Liver (tissue), 9 donors: ENCODE results near the gene LTBP2. TPM values are rescaled to one million over a fixed set of nuclear protein-coding genes. Genes with fewer than 3 reads are reported as not detected.

Source experiments
- DNase-seq: peaks from one replicate; pipeline ENCODE4 v3.0.0-alpha.2; 2017; ENCODE audit warnings: low spot score
- H3K27ac ChIP-seq, 2 donors: one replicate each; pipeline ENCODE4 v1.7.0; 2013; ENCODE audit warnings: inconsistent platforms in 2 of 2, low read length in 2 of 2, control low read depth in 1 of 2, low read depth in 1 of 2, mild to moderate bottlenecking in 1 of 2
- H3K27me3 ChIP-seq, 4 donors: one replicate each; pipeline versions ENCODE4 v1.6.1 to v1.7.0; 2013; ENCODE audit warnings: low read length in 3 of 4, inconsistent platforms in 1 of 4, mild to moderate bottlenecking in 1 of 4, moderate library complexity in 1 of 4; ENCODE audit not compliant: control insufficient read depth in 4 of 4, insufficient read depth in 4 of 4
- H3K36me3 ChIP-seq, 4 donors: one replicate each; pipeline versions ENCODE4 v1.6.1 to v1.7.0; 2013; ENCODE audit warnings: low read length in 3 of 4, mild to moderate bottlenecking in 3 of 4, low read depth in 1 of 4, moderate library complexity in 1 of 4; ENCODE audit not compliant: control insufficient read depth in 4 of 4, insufficient read depth in 3 of 4
- H3K4me1 ChIP-seq, 4 donors: one replicate each; pipeline versions ENCODE4 v1.6.1 to v1.7.0; 2013; ENCODE audit warnings: low read length in 3 of 4, mild to moderate bottlenecking in 3 of 4, moderate library complexity in 1 of 4; ENCODE audit not compliant: control insufficient read depth in 4 of 4, insufficient read depth in 4 of 4
- H3K4me3 ChIP-seq, 3 donors: one replicate each; pipeline versions ENCODE4 v1.6.1 to v1.7.0; 2013; ENCODE audit warnings: low read length in 3 of 3, control low read depth in 1 of 3, low read depth in 1 of 3, mild to moderate bottlenecking in 1 of 3
- H3K9ac ChIP-seq, 2 donors: one replicate each; pipeline ENCODE4 v1.7.0; 2013; ENCODE audit warnings: low read length in 2 of 2, mild to moderate bottlenecking in 2 of 2, moderate library complexity in 2 of 2, control low read depth in 1 of 2, low read depth in 1 of 2
- H3K9me3 ChIP-seq, 4 donors: one replicate each; pipeline versions ENCODE4 v1.6.1 to v1.7.0; 2013; ENCODE audit warnings: low read length in 3 of 4; ENCODE audit not compliant: control insufficient read depth in 4 of 4
- EGR1 ChIP-seq, 2 donors: IDR thresholded peaks; 2 replicates each; pipeline ENCODE4 v1.6.1; 2016 to 2018; ENCODE audit warnings: antibody characterized with exemption in 2 of 2, low read depth in 2 of 2
- FOXA1 ChIP-seq: IDR thresholded peaks from 2 replicates; pipeline ENCODE4 v1.6.1; 2016; ENCODE audit warnings: antibody characterized with exemption
- FOXA2 ChIP-seq: IDR thresholded peaks from 2 replicates; pipeline ENCODE4 v1.6.1; 2016; ENCODE audit warnings: antibody characterized with exemption
- GABPA ChIP-seq, 2 donors: IDR thresholded peaks in 1 of 2; conservative IDR thresholded peaks in 1 of 2; 2 replicates each; pipeline ENCODE4 v1.6.1; 2016; ENCODE audit warnings: antibody characterized with exemption in 2 of 2, mild to moderate bottlenecking in 1 of 2, moderate library complexity in 1 of 2
- HNF4A ChIP-seq, 2 donors: conservative IDR thresholded peaks; 2 replicates each; pipeline ENCODE4 v1.6.1; 2016; ENCODE audit warnings: antibody characterized with exemption in 2 of 2, mild to moderate bottlenecking in 2 of 2
- HNF4G ChIP-seq: IDR thresholded peaks from 2 replicates; pipeline ENCODE4 v1.6.1; 2016; ENCODE audit warnings: antibody characterized with exemption
- JUND ChIP-seq, 2 donors: IDR thresholded peaks; 2 replicates each; pipeline ENCODE4 v1.6.1; 2016; ENCODE audit warnings: antibody characterized with exemption in 2 of 2
- NR2F2 ChIP-seq: IDR thresholded peaks from 2 replicates; pipeline ENCODE4 v1.6.1; 2016; ENCODE audit warnings: antibody characterized with exemption
- RAD21 ChIP-seq, 2 donors: IDR thresholded peaks; 2 replicates each; pipeline ENCODE4 v1.6.1; 2016; ENCODE audit warnings: antibody characterized with exemption in 2 of 2, mild to moderate bottlenecking in 2 of 2
- RXRA ChIP-seq, 2 donors: IDR thresholded peaks; 2 replicates each; pipeline ENCODE4 v1.6.1; 2017 to 2018; ENCODE audit warnings: antibody characterized with exemption in 2 of 2, mild to moderate bottlenecking in 1 of 2
- SP1 ChIP-seq: IDR thresholded peaks from 2 replicates; pipeline ENCODE4 v1.6.1; 2018; ENCODE audit warnings: antibody characterized with exemption, mild to moderate bottlenecking
- TAF1 ChIP-seq: conservative IDR thresholded peaks from 2 replicates; pipeline ENCODE4 v1.6.1; 2016; ENCODE audit warnings: antibody characterized with exemption, mild to moderate bottlenecking
- YY1 ChIP-seq: IDR thresholded peaks from 2 replicates; pipeline ENCODE4 v1.6.1; 2016; ENCODE audit warnings: antibody characterized with exemption, mild to moderate bottlenecking
- WGBS: extraction: QIAGEN DNeasy Blood & Tissue Kit; methylation state at CpG from one replicate; pipeline ENCODE4 v1.1.7; 2013; 5-methylcytosine and 5-hydroxymethylcytosine counted together
- polyA plus RNA-seq, 2 donors: library from polyadenylated mRNA; stranded (reverse) in 1 of 2; unstranded in 1 of 2; fragments of 200-250 nt in 1 of 2; fragments of >200 nt in 1 of 2; fragmentation: Nextera tagmentation in 1 of 2; extraction: Ambion mirVana in 1 of 2; gene quantifications; one replicate each; pipeline versions ENCODE4 v1.2.1 to v1.2.3, GENCODE V29; 2013 to 2015
- total RNA-seq, 2 donors: library from RNA; depleted of rRNA; stranded (reverse); fragments of >200 nt; gene quantifications; one replicate each; pipeline ENCODE4 v1.2.3, GENCODE V29; 2014
- TF ChIP-seq, protein P1 (sequence below): IDR thresholded peaks from 2 replicates; pipeline ENCODE4 v1.6.1; 2016; ENCODE audit warnings: antibody characterized with exemption
- TF ChIP-seq, protein P2 (sequence below): IDR thresholded peaks from 2 replicates; pipeline ENCODE4 v1.6.1; 2016; ENCODE audit warnings: antibody characterized with exemption
- TF ChIP-seq, protein P3 (sequence below): fragments of 150-350 bp; IDR thresholded peaks from 2 replicates; pipeline ENCODE4 v1.5.1; 2017; ENCODE audit warnings: improper control_type of control experiment, low read depth, low read length; ENCODE audit not compliant: missing input control
- TF ChIP-seq, protein P4 (sequence below): IDR thresholded peaks from 2 replicates; pipeline ENCODE4 v1.6.1; 2016; ENCODE audit warnings: antibody characterized with exemption
- TF ChIP-seq, protein P5 (sequence below): IDR thresholded peaks from 2 replicates; pipeline ENCODE4 v1.6.1; 2016; ENCODE audit warnings: antibody characterized with exemption, mild to moderate bottlenecking
- donor health status: healthy.
- donor health status: healthy.
- donor health status: healthy.
- donor health status: healthy.
- donor health status: healthy.

Gene LTBP2
- total and polyA plus RNA-seq, 4 donors: 0.24 to 1.3 (median 0.89) TPM

DNA sequence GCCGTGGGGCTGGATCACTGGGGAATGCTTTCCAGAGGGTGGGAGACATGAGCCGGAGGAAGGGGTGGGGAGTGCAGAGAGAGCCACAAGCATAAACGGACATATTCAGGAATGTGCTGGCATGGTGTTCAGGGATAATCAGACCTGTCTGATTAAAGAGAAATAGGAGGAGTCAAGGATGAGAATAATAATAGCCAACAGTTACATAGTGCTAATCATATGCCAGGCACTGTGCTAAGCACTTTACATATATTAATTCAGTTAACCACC is 43.7 kb downstream of the LTBP2 start:
- H3K27ac ChIP-seq: no peak overlapping the region
- H3K9ac ChIP-seq: no peak overlapping the region
- no peak for DNase-seq
- H3K4me3 ChIP-seq: no peak overlapping the region
- TF ChIP-seq EGR1 (IDR thresholded peaks at IDR 0.05; ENCODE audit: low read depth in 2 of 2) (no peak), FOXA2 (no peak), YY1 (no peak), TAF1 (no peak)
- H3K36me3 ChIP-seq: no peaks in the 10 kb centered on the region
- 79% methylated on average over 3 of the region's 3 CpGs for WGBS
- no peaks in the 10 kb centered on the region for H3K9me3 ChIP-seq
- no peaks in the 10 kb centered on the region for H3K4me1 ChIP-seq
- H3K27me3 ChIP-seq: no peaks in the 10 kb centered on the region

DNA sequence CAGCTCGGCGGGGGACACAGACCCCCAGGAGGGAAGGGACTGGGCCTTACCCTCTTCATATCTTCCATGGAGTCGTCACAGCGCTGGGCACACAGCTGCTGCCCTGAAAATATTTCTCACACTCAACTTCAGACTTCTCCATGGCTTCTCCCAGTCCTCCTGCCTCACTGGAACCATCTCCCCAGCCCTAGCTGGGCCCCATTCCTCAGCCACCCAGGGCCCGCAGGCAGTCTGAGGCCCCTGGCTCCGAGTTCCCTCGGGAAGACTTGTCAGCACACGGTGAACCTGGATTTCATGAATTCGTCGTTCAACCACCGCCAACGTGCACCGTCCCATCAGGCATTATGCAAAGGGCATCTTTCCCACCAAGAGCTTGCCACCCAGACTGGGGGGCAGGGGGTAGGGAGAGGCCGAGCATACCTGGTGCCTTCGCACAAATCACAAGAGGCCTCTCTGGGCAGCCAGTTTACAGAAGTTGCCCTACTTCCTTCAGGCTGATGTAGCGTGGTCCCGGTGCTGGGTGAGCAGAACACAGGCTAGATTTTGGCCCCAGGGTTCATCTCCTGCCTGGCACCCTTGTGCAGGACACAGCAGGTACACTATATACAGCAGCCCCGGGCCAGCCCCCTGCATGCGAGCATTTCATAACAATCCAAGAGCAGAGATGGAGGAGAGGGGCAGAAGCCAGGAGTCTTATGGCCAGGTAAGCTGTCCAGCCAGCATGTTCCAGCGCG is 44.2 kb downstream of the LTBP2 start:
- Histone ChIP-seq H3K27me3 (no peaks in the 10 kb centered on the region), H3K4me3 (no peak overlapping the region), H3K9ac (no peak overlapping the region), H3K4me1 (no peaks in the 10 kb centered on the region), H3K36me3 (no peaks in the 10 kb centered on the region), H3K9me3 (no peaks in the 10 kb centered on the region), H3K27ac (no peak overlapping the region)
- DNase-seq: no peak
- WGBS: 89% methylated on average over 21 of the region's 21 CpGs
- TF ChIP-seq, protein P1, sequence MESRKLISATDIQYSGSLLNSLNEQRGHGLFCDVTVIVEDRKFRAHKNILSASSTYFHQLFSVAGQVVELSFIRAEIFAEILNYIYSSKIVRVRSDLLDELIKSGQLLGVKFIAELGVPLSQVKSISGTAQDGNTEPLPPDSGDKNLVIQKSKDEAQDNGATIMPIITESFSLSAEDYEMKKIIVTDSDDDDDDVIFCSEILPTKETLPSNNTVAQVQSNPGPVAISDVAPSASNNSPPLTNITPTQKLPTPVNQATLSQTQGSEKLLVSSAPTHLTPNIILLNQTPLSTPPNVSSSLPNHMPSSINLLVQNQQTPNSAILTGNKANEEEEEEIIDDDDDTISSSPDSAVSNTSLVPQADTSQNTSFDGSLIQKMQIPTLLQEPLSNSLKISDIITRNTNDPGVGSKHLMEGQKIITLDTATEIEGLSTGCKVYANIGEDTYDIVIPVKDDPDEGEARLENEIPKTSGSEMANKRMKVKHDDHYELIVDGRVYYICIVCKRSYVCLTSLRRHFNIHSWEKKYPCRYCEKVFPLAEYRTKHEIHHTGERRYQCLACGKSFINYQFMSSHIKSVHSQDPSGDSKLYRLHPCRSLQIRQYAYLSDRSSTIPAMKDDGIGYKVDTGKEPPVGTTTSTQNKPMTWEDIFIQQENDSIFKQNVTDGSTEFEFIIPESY: no peak
- TF ChIP-seq RXRA (IDR thresholded peaks at IDR 0.05) (no peak), FOXA1 (no peak), TAF1 (no peak), GABPA (IDR thresholded peaks at IDR 0.05 in 1 of 2, conservative IDR thresholded peaks at IDR 0.05 in 1 of 2) (no peak), JUND (IDR thresholded peaks at IDR 0.05) (no peak), HNF4G (no peak), FOXA2 (no peak), NR2F2 (no peak), SP1 (no peak), YY1 (no peak), HNF4A (conservative IDR thresholded peaks at IDR 0.05) (no peak), EGR1 (IDR thresholded peaks at IDR 0.05; ENCODE audit: low read depth in 2 of 2) (no peak), RAD21 (IDR thresholded peaks at IDR 0.05) (no peak)
- TF ChIP-seq, protein P2, sequence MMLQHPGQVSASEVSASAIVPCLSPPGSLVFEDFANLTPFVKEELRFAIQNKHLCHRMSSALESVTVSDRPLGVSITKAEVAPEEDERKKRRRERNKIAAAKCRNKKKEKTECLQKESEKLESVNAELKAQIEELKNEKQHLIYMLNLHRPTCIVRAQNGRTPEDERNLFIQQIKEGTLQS: no peak
- TF ChIP-seq, protein P3, sequence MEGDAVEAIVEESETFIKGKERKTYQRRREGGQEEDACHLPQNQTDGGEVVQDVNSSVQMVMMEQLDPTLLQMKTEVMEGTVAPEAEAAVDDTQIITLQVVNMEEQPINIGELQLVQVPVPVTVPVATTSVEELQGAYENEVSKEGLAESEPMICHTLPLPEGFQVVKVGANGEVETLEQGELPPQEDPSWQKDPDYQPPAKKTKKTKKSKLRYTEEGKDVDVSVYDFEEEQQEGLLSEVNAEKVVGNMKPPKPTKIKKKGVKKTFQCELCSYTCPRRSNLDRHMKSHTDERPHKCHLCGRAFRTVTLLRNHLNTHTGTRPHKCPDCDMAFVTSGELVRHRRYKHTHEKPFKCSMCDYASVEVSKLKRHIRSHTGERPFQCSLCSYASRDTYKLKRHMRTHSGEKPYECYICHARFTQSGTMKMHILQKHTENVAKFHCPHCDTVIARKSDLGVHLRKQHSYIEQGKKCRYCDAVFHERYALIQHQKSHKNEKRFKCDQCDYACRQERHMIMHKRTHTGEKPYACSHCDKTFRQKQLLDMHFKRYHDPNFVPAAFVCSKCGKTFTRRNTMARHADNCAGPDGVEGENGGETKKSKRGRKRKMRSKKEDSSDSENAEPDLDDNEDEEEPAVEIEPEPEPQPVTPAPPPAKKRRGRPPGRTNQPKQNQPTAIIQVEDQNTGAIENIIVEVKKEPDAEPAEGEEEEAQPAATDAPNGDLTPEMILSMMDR: no peak
- TF ChIP-seq, protein P4, sequence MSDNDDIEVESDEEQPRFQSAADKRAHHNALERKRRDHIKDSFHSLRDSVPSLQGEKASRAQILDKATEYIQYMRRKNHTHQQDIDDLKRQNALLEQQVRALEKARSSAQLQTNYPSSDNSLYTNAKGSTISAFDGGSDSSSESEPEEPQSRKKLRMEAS: no peak
- TF ChIP-seq, protein P5, sequence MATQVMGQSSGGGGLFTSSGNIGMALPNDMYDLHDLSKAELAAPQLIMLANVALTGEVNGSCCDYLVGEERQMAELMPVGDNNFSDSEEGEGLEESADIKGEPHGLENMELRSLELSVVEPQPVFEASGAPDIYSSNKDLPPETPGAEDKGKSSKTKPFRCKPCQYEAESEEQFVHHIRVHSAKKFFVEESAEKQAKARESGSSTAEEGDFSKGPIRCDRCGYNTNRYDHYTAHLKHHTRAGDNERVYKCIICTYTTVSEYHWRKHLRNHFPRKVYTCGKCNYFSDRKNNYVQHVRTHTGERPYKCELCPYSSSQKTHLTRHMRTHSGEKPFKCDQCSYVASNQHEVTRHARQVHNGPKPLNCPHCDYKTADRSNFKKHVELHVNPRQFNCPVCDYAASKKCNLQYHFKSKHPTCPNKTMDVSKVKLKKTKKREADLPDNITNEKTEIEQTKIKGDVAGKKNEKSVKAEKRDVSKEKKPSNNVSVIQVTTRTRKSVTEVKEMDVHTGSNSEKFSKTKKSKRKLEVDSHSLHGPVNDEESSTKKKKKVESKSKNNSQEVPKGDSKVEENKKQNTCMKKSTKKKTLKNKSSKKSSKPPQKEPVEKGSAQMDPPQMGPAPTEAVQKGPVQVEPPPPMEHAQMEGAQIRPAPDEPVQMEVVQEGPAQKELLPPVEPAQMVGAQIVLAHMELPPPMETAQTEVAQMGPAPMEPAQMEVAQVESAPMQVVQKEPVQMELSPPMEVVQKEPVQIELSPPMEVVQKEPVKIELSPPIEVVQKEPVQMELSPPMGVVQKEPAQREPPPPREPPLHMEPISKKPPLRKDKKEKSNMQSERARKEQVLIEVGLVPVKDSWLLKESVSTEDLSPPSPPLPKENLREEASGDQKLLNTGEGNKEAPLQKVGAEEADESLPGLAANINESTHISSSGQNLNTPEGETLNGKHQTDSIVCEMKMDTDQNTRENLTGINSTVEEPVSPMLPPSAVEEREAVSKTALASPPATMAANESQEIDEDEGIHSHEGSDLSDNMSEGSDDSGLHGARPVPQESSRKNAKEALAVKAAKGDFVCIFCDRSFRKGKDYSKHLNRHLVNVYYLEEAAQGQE: no peak
